GM21423 (cell line): ENCODE results near the gene CANT1.
"Not testable (repeated sequence)": the region's sequence is repeated elsewhere in the genome, so short reads cannot be mapped to it uniquely, and the experiment has no call there.

Experiments used
- ATAC-seq: cut with Tn5 transposase; IDR thresholded peaks from one replicate; pipeline ENCODE4 v1.9.1; 2021; ENCODE audit warnings: mild to moderate bottlenecking, moderate library complexity; ENCODE audit not compliant: unreplicated experiment

Gene CANT1

GRCh38 chr17:78977997-78978973 is 31.3 kb downstream of the CANT1 start:
- no peak for ATAC-seq

DNA sequence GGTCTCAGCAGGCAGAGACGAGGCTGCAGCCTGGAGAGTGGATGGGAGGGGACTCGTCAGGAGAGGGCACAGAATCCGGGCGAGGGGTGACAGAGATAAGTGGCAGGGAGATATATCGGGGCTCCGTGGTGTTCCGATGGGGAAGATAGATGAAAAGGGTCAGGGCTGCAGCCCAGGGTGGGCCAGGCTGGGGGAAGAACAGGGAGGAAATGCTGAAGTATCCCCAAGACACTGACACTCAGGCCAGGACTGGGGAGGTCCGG is 32.0 kb downstream of the CANT1 start:
- no peak for ATAC-seq

DNA sequence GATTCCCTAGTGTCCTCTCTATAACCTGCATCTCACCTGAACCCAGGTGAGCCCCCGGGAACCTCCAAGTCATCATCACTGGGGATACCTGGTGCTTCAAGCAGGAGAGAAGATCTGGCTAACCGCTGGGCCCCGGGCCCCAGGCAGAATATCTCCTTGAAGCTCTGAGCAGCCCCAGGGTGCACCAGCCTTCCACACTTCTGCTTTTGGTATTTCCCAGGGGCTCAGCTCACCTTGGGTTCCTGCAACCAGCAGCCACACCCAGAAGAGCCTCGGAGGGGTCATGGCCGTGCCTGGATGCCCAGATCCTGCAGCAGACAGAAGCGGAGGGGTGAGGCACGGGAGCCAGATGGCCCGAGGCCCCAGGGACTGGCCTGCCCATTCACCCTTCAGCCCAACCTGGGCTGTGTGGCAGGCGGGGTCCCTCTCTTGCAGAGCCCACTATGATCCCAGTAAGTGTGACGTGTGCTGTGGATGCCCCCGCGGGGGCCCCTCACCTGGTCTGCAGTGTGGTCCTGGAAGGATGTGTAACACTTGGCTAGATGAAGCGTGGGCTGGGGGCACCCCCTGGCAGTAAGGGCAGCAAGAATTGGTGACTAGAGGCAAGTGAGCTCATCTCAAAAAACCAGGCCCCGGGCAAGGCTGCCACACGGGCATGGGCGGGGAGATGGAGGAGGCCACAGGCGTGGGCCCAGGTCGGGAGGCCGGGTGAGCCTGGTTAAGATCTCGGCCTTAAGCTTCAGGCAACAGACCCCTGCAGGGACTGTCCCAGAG is 32.5 kb downstream of the CANT1 start:
- no peak for ATAC-seq

- no peak for ATAC-seq
Measured at GRCh38 chr17:78974635-78975591, 34.7 kb downstream of the CANT1 start.

DNA sequence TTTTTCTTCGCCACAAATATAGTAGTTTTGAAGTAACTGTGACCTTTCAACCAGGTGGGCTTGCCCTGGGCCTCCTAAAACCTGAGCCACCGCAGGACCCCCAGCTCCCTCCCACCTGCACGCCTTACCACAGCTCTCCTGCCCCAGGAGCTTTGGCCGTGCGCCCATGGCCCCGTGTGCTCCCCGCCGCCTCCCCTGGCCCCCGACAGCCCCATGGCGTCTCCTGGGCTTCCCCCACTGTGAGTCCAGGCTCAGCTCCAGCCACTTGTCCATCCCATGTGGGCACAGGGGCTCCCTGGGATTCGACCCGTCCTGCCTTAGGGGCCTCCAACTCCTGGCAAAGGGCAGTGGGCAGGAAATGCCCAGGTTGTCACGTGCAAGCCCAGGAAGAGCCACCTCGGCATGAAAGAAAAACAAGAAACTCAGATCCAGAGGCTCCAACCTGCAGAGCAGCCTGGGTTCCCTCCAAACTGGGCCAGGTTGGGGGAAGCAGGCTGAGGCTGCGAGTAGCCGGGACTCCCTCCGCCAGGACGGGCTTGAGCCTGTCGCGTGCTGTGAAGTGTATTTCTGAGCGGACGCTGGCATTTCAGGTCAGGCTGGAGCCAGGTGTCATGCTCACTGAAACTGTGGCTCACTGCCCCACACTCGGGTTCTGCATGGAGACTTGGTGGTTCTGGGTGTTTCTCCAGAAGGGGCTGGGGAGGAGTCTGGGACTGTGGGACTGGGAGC is 35.6 kb downstream of the CANT1 start:
- ATAC-seq = no peak

- no peak for ATAC-seq
Measured at GRCh38 chr17:78973196-78973595, 36.4 kb downstream of the CANT1 start.

- no peak for ATAC-seq
Measured at GRCh38 chr17:78972507-78973105, 37.0 kb downstream of the CANT1 start.

DNA sequence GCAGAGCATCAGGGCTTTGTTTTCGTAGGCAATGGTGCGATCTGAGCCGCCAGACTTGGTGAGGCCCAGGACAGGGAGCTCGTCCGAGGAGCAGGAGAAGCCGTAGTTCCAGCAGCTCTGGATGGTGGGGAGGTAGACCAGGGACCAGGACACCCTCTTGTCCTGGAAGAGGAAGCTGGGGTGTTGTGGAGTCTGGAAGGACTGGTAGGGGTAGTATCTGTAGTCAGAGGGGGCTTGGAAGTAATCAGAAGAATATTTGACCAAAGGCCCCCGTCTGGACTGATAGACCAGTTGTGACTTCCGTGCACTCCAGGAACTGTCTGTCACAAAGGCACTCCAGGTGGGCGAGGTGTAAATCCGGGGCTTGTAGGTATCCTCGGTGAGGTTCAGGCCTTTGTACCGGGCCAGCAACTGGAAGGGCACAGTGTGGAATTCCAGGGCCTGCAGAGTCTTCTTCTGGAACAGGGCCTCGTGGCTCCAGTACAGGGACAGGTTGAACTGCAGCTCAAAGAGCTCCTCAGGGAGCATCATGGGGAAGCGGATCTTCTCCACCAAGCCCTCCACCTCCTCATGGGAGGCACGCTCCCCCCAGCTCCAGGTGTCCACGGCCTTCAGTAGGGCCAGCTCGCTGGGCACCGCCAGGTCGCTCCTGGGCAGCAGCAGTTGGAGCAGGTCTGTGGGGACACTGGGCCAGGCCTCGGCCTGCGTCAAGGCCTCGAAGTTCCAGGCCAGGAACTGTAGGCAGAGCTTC is 37.6 kb downstream of the CANT1 start:
- ATAC-seq = no peak

DNA sequence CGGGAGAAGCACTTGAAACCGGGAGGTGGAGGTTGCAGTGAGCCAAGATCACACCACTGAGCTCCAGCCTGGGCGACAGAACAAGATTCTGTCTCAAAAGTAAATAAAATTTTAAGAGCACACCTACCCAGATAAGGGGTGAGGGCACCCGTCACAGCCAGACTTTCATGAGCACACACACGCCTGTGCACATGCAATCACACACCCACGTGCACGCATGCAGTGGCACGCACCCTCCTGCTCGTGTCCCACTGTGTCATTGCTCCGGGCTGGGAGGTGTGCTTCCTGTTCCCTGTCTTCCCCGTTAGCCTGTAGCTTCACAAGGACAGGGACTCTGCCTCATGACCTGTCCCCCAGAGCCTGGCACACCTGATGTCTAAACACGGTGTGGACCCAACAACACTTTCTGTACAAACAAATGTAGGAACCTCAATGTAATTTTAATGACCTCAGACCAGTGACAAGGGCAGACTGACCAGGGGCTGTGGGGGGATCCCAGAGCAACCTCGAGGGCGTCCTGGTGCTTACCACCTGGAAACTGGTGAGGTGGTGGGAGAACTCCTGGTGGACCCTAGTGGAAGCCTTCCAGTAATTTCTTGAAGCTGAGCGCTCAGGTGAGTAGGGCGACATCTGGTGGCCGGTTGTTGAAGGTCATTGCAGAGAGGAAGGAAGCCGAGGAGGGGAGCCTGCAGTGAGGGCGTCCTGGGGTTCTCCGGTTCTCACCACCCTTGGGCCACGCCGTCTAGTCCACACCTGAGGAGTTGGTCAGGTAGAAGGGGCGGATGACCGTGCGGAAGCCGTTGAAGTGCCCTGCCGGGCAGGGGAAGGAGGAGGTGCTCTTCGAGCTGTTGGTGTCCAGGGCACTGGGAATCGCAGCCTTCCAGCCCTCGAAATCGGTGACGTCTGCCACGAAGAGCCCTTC is 38.5 kb downstream of the CANT1 start:
- no peak for ATAC-seq

GRCh38 chr17:78969865-78970264 is 39.7 kb downstream of the CANT1 start:
- no peak for ATAC-seq

DNA sequence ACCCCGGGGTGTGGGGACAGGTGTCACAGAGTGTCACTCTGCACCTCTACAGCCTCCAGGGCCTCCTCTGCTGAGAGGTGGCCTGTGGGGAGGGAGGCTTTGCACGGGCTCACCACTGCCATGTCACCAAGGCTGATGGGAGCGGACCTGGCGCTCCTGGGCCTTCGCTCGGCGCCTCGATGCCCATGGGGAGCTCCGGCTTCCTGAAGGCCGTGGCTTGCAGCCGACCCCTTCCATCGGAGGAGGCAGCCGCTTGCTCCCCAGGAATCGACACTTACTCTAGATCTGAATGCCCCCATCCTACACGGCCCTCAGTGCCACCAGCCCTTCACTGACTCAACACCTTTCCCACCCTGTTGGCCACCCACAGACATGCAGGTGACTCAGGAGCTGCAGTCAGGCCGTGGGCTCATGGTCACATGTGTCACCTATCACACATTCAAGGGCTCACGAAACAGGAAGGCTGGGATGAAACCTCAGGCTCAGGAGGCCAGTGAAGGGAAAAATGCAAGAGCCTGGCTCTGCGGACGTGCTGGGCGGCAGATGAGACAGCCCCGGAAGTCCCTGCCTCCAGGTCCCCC is 41.7 kb downstream of the CANT1 start:
- ATAC-seq = no peak

- ATAC-seq = no peak
Measured at GRCh38 chr17:78966910-78967600, 42.5 kb downstream of the CANT1 start.

DNA sequence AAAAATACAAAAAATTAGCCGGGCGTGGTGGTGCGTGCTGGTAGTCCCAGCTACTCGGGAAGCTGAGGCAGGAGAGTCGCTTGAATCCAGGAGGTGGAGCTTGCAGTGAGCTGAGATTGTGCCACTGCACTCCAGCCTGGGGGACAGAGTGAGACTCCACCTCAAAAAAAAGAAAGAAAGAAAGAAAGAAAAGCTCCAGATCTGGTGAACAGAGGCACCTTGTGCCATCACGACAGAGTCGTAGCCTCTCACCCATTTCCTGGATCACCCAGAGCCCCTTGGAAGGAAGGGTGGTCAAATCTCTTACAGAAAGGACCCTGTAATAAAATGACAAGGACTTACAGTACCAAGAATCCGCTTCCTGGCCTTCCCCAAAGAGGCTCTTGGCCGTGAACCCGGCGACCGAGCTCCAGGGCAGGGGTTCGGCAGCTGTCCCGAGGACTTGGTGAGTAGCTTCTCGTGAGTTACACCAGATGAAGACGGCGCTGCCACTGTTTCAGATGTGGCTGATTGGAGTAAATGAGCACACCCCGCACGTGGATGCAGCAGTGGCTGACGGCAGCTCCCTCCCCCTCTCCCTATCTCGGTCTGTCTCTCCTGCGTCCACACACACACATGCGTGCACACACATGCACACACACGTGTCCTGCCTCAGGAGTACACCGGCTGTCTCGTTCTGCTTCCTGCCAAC is 43.3 kb downstream of the CANT1 start:
- ATAC-seq = no peak

DNA sequence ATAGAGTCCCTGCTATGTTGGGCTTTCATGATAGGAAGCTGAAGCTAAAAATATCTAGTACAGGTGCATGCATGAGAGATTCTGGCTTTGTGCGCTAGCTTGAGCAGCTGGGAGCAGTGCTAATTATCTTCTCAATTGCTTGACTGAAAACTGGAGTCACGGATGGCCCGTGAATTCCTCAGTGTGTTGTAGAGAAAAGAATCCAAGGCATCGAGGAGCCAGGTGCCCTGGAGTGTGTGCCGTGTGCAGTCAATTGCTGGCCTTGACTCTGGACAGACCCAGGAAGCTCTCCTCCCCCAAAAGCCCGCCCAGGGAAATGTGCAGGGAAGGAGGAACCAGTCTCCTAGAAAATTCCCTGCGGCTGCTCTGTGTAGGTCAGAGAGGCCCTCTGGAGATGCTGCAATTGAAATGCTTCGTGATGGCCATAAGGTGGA is 44.1 kb downstream of the CANT1 start:
- no peak for ATAC-seq

GRCh38 chr17:78963378-78963777 is 46.2 kb downstream of the CANT1 start:
- ATAC-seq = no peak

GRCh38 chr17:78962984-78963348 is 46.6 kb downstream of the CANT1 start:
- ATAC-seq = not testable (repeated sequence)
